Stimulated activated CD8-positive, alpha-beta memory T cell treated with anti-CD3 and anti-CD28 coated beads, Interleukin-12 subunit alpha, Interleukin-12 subunit beta, amount 100 ng/mL, for 24 hours (primary cell): ENCODE measurements around the gene TRIM7.

Experiments
- DNase-seq: peaks from one replicate; pipeline ENCODE4 v3.0.0-alpha.2; 2020; ENCODE audit errors: extremely low read depth

Gene TRIM7

GRCh38 chr5:181204826-181205760 lies at the start of gene TRIM7:
TRIM7 (minus strand) TSS chr5:181205196; CDS start chr5:181205110, 86 bp downstream.
- no peak for DNase-seq

GRCh38 chr5:181248277-181248676 lies 43.3 kb upstream of the TRIM7 start:
- no peak for DNase-seq

- DNase-seq = peak; percentile 70
Measured at GRCh38 chr5:181246276-181247049, 41.5 kb upstream of the TRIM7 start.

GRCh38 chr5:181245427-181246275 lies 40.7 kb upstream of the TRIM7 start:
- no peak for DNase-seq

GRCh38 chr5:181243564-181244343 lies 38.8 kb upstream of the TRIM7 start, which contains the start of gene RACK1:
RACK1 (minus strand) TSS chr5:181243906; CDS start chr5:181243800, 106 bp downstream.
- peak; percentile 81 for DNase-seq

- no peak for DNase-seq
Measured at GRCh38 chr5:181243018-181243563, 38.1 kb upstream of the TRIM7 start.

- DNase-seq = no peak
Measured at GRCh38 chr5:181242031-181242451, 37.0 kb upstream of the TRIM7 start.

GRCh38 chr5:181241393-181241975 lies 36.5 kb upstream of the TRIM7 start:
- no peak for DNase-seq

GRCh38 chr5:181239062-181239663 lies 34.2 kb upstream of the TRIM7 start:
- no peak for DNase-seq

- no peak for DNase-seq
Measured at GRCh38 chr5:181237729-181238385, 32.9 kb upstream of the TRIM7 start.

GRCh38 chr5:181236954-181237641 lies 32.1 kb upstream of the TRIM7 start:
- DNase-seq = no peak

GRCh38 chr5:181236471-181236870 lies 31.5 kb upstream of the TRIM7 start:
- DNase-seq = no peak

- DNase-seq = no peak
Measured at GRCh38 chr5:181235689-181236366, 30.8 kb upstream of the TRIM7 start.

- DNase-seq = no peak
Measured at GRCh38 chr5:181235323-181235688, 30.3 kb upstream of the TRIM7 start.

- no peak for DNase-seq
Measured at GRCh38 chr5:181234455-181235306, 29.7 kb upstream of the TRIM7 start.

GRCh38 chr5:181233801-181234454 lies 28.9 kb upstream of the TRIM7 start:
- DNase-seq = no peak
